Posterior vena cava (tissue), 2 donors: ENCODE data around the gene INPP5F. TPM values are rescaled to one million over a fixed set of nuclear protein-coding genes. Genes with fewer than 3 reads are reported as not detected.

Experiments used
- DNase-seq: peaks from one replicate; pipeline ENCODE4 v3.0.0-alpha.2; 2020; ENCODE audit warnings: low spot score
- intact Hi-C, 2 donors: fragments of 100-400 bp; cut with DNase I; formaldehyde crosslinking; loops; one replicate each; pipeline versions ENCODE4 v1.14.1 to v1.14.2; 2022 to 2023
- total RNA-seq, 2 donors: library from RNA; stranded (reverse); fragmentation: NEBNext Ultra II Directional; extraction: Animal tissue kit (Norgen Biotek cat#: 25700); gene quantifications; one replicate each; pipeline ENCODE4 v1.2.1, GENCODE V29; 2021
- donor health status: DM: yes; HTN: yes; CAD: no.
- donor health status: DM: yes; HTN: yes; CAD: no.

The INPP5F gene
- total RNA-seq, 2 donors from 2014 or later, result 10.5 to 21.9 TPM

GRCh38 chr10:119872860-119873681 lies 147.2 kb downstream of the INPP5F start:
- intact Hi-C loops, result no loop called here
- DNase-seq, result peak; percentile 97

- DNase-seq, result no peak
- intact Hi-C loops, result no loop called here
Measured at GRCh38 chr10:119878524-119878923, 152.7 kb downstream of the INPP5F start.

Other genes starting within 250 kb of the INPP5F start
- 10 to 100 TPM; 13.5 to 21.0 TPM for gene RGS10, start 183.3 kb upstream of the INPP5F start, total RNA-seq
- gene TIAL1, start 129.1 kb upstream of the INPP5F start, total RNA-seq, result 10 to 100 TPM; 78.8 to 90.7 TPM
- gene BAG3, start 74.7 kb upstream of the INPP5F start, total RNA-seq, result 10 to 100 TPM; 52.6 to 65.2 TPM
- 10 to 100 TPM; 42.7 to 50.5 TPM for gene MCMBP, start 146.8 kb downstream of the INPP5F start, total RNA-seq
- gene SEC23IP, start 166.7 kb downstream of the INPP5F start, total RNA-seq, result 10 to 100 TPM; 45.0 to 45.8 TPM